ENCODE results near the gene FRMD4A. TPM values are rescaled to one million over a fixed set of nuclear protein-coding genes. Genes with fewer than 3 reads are reported as not detected.
A peak's percentile ranks its signal among the peaks of the same experiment; 100 is the strongest.
"Not testable (repeated sequence)": the region's sequence is repeated elsewhere in the genome, so short reads cannot be mapped to it uniquely, and the experiment has no call there.

The FRMD4A gene
- polyA plus RNA-seq, 1 donor: 35.1 TPM

DNA sequence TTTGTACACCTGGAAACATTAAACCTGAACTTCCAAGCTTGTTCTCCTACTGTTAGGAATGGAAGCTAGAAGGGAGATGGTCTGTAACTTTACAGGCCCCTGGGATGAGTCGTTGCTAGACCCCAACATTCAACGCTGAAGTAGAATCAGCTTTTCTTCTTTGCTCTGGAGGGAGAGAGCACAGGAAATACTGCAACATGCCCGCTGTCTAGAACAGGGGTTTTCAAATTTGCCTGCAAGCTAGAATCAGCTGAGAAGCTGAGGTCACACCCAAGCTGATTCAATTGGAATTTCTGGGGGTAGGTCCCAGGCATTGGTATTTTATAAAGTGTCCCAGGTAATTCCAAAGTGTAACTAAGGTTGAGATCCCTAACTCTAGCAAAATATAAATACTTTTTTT, 524.3 kb downstream of the FRMD4A start:
- DNase-seq: no peak

DNA sequence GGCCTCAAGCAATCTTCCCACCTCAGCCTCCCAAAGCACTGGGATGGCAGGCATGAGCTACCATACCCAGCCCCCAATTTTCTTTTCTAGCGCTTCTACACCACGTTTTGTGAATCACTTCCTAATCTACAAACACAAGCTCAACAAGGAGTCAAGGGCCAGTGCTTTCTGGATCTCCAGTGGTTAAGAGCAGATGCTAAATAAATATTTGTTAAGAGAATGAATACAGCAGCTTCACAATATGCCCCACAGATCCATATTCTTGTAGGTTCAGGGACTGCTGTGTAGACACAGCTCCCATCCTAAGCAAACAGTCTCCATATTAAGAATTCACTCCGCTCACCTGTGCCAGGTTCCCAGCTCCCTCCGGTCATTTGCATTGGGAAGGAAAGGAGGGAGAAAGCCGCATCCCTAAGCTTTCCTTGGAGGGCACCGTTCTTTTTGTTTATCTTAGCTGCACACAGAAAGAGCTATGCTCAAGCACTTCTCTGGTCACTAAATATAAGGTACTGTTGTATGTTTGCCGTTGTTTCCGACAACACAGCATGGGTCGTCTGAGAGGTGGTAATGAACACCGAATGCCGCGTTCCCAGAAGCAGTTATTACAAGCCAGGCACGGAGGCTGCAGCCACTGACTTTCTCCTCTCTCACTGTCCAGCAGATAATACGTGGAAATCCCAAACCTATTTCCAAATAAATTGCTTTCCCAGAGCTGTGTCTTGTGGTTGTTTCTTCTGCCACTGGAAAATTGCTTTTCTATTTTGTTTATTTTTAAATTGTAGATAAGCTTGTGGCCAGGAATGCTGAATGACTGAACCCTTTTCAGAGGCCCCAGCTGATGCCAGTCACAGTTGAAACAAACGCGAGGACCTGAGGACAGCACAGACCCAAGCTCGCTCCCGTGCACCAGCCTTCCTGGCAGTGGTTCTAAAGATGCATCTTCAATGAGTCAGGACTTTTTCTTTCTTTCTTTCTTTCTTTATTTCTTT, 526.9 kb downstream of the FRMD4A start:
- no peak for DNase-seq

DNA sequence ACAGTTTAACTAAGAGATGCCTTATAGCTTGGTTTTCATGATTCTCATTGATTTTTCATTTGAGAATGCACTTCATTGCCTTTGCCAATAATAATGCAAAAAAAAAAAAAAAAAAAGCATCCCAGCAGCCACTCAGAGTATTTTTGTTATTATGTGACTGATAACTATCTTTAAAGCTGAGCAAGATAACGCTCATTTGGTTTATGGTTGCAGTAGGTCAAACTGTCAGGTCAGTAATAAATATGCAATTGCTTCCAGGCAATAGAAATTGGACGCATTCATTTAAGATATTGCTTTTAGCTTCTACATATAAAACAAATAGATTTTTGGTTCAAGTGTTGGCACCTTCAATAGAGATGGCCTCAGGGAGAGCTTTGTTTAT, 528.8 kb downstream of the FRMD4A start:
- DNase-seq: no peak

DNA sequence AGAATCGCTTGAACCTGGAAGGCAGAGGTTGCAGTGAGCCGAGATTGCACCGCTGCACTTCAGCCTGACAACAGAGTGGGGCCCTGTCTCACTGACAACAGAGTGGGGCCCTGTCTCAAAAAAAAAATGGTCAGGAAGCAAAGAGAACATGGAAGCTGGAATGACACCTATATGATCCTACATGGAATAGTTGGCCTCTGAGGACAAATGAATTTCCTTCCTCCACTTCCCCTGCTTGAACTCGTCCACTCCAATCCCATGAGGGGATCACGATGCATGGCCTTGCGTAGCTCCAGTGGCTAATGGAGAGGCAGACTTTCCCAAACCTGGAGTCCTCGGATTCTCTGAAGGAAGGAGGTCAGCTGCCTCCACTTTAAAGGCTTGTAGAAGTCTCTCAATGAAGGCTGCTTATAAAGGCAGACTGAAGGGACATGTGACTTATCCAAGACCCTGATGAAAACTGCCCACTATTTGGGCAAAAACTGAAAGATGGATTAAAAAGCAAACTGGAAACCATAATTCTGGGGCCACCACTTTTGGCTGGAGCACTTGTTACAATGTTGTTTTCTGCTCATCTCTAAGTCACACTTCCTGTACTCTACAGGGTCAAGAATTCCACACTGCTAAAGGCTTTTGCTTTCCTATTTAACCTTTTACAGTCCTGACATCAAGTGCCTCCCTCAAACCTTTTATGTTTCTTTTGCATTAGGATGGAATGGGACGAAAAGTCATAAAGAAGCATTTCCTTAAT, 529.4 kb downstream of the FRMD4A start:
- DNase-seq: no peak

DNA sequence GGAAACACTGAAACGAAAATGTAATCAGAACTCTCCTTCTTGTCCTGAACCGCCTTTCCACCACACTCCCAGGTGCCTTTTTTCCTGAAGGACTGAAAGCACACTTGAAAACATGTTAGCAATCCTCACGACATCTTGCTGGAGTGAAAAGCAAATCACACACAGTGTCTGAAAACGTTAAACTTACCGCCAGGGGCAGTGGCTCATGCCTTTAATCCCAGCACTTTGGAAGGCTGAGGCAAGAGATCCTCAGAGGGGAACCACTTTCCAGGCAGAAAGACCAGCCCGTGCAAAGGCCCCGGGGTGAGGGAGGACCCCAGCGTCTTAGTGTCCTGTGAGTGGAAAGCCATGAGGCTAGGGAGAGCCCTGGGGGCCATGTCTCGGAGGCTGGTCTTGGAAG, 533.6 kb downstream of the FRMD4A start:
- no peak for DNase-seq

DNA sequence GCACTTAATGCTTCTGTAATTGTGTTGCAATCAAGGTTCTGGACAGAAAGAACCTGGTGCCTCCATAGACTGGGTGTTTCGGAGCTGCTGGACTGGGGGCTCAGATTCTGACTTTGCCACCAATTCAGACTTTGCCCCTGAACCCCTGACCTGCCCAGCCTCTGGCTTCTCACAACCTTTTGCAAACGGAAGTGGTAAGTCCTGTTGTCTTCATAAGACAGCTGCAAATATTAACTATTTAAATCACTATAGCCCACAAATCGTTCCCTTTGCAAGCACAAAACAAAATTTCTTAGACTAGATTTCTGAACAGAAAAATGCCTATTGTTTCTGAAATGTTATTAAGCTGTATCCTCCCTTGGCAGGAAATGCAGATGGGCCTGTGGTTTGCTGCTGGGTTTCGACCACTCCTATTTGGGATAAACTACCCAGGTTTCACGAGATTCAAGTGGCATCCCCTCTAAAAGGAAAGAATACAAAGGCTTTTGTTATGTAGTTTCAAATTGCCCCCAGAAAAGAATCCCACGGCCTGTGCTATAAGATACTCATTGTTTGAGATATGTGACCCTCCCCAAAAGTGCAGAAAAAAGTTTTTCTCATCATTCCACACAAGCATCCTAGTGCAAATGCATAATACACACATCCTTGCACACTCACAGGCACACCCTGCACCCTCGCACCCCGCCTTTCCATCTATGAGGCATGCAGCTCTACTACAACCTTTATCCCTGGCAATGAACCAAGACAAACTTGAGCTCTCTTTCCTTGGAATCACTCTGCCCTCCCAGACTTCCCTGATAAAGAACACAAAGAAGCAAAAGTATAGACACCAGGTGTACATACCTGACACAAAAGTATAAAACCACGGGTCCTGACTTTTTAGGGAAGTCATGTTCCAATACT, 534.8 kb downstream of the FRMD4A start:
- DNase-seq: no peak

DNA sequence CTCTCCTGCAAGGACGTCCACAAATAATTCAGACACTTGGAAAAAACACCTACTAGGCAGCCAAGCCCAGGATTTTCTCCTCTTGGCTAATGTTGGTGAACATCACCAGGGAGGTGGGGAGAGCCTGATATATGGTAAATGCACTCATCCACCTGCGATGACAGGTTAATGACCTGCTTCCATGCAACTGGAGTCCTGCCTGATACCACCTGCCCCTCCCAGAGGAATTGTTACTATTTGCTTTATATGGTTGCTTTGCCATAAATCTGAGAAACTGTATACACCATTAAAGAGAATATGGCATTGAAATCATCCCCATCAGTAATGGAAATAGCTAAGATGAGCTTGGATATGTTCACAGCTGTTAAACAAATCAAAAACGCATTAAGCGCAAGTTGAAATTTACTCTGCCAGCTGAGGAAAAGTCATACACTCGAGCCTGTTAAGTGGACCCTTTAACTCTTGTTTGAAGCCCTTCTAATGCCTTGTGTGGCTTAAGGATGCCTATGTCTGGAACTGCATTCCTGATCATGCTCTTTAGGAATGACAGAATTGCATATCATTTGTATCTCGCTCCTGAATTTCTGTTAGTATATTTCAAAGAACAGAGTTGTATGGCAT, 535.6 kb downstream of the FRMD4A start:
- no peak for DNase-seq

DNA sequence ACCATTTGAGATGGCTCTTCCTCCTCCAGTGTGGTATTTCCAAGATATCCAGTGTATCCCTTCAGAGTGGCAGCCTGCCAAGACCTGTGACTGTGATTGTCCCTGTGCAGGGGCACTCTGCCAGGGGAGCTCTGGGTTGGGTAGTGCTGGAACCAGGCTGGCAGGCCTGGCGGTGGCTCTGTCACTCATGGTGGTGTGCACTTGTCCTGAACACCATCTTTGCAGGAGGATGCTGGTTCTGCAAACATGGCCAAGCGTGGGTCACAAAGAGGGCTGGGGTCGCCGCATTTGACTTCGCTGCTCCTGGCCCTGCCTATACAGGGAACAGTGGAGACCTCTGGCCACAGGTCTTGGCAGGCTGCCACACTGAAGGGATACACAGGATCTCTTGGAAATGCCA, 538.7 kb downstream of the FRMD4A start:
- DNase-seq: no peak

DNA sequence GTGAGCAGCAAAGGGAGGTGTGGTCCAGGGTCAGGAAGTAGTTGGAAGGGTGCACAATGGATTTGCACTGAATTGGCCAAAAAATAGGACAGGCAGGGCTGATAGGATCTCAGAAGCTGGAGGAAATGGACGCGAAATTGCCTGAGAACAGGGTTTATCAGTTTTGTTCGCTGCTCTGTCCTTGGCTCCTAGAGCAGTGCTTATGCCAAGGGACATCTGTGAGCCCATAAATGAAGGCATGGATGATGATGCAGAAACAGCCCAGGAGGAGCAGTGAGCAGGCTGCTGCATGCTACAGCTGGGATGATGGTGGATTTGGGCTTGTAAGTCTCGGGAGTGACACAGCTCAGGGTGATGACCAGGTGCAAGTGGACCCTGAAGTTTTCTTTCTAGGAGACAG, 539.2 kb downstream of the FRMD4A start:
- DNase-seq: no peak

DNA sequence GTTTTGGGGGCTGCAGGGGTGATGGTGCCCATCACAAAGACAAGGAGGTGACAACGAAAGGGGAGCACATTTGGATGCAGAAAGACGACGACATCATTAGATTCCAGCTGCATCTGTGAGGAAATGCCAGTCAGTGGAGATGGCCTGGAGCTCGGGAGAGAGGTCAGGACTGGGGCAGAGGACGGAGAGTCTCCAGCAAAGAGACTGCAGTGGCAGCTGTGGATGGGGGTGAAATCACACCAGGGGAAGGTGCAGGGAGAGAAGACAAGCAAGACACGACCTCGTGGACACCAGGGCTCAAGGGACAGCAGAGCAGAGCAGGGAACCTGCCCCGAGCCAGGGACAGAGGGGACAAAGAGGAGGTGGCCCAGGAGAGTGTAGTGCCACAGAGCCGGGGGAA, 540.5 kb downstream of the FRMD4A start:
- no peak for DNase-seq

DNA sequence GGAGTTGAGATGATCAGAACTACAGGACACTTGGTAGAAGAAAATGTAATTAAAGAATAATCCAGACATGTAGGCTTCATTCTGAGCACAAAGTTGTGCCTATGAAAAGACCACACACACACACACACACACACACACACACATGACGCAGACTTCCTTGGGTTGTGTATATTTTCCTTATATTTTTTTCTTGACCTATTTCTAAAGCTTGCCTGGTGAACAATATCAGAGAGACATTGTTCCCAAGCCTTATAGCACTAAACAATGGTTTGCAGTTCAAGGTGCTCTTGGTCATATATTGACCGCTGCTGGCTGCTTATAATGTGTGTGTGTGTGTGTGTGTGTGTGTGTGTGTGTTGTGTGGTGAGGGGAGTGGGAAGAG, 541.3 kb downstream of the FRMD4A start:
- no peak for DNase-seq

DNA sequence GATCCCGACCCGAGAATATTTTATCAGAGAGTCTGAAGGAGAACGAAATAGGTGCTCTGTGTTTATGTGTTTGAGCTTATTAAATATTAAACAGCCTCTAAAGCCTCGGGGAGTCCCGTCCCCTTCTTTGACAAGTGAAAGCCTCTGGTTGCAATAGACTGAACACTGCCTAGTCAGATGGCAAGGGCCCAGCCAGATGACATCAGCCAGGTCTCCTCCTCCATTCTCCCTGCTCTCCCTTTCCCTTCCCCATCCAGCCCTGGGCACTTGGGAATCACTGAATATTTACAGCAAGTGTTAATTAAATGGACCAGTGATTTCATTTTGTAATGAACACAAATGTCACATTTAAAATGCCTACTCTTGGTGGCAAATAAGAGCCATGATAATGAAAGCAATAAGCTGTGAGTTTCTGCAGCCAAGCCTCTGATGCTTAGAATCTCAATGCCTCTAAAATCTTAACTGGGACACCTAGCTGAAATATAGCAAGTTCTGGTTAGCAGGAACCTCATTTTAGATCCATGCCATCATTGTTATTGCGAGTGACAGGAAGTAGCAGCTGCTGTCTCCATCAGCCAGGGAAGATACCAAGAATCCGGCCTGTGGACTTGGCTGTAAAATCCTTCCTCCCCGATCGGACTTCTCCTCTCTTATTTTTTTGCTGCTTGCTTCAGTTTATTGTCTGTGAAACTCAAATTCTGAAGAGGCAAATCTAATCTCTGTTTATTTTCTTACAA, 541.8 kb downstream of the FRMD4A start:
- DNase-seq: peak; percentile 66

DNA sequence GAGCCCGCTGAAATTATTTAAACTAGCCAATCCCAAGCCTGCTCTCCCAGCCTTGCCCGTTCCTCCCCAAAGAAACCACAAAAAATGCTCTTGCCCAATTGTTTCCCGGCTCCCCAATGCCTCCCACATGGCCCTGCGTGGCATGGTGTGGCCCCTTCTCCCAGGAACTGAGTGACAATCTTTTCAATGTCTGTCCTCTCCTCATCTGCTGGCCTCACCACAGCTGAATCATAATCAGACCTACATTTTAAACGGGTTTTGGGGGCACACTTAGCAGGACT, 542.5 kb downstream of the FRMD4A start:
- DNase-seq: no peak

DNA sequence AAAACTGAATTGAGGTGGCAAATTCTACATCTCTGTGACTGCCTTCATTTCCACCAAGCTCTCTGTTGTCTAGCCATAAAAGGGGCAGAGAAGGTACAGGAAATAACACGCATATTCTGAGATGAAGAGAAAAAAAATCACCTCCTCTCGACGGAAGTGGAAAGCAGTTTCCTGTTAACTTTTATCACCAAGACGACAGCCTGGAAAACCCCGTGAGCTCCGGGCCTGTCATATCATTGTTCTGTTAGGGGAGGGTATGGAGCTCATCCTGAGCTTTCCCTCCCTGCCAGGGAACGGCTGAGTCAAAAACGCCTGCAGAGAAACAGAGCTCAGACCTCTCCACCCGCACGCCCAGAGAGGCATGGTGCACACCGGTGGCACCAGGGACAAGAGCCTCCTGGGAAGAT, 543.7 kb downstream of the FRMD4A start:
- no peak for DNase-seq

DNA sequence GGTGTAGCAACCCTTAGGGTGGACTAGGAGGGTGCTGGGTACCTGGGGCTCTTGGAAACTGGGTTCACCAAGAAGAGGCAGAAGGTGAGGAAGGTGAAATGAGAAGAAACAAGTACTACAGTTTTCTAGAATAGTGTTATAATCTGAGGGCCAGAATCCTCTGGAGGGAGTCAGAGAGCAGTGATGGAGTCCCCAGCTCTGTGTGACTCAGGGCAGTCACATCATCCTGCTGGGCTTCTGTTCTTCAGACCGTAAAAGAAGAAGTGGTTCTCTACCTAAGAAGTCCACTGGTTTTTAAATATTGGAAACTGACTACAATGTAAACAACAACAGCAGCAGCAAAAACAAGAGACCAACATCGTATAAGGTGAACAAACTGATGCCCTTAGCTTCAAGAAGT, 546.7 kb downstream of the FRMD4A start:
- DNase-seq: no peak

DNA sequence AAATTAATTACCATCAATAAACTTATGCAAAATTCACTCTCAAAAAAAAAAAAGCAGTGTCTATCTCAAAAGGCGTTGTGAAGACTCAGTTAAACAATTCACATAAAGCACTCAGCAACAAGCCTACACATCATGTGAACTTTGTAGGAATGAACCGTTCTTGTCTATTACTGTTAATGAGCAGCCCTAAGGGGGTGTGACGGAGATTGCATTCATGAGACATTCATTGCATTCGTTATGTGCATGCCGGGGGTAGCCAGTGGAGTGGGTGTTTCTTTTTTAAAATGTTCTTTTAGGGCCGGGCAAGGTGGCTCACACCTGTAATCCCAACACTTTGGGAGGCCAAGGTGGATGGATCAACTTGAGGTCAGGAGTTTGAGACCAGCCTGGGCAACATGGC, 551.0 kb downstream of the FRMD4A start:
- DNase-seq: no peak

DNA sequence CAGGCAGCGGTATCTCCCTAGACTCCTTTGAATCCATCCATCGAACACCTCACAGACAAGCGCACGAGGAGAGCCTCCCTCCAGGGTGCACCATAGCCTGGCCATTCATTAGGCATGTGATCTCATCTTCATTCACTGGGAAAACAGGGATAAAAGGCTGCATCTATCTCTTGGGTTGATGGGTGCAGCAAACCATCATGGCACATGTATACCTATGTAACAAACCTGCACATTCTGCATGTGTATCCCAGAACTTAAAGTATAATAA, 552.1 kb downstream of the FRMD4A start:
- DNase-seq: not testable (repeated sequence)

DNA sequence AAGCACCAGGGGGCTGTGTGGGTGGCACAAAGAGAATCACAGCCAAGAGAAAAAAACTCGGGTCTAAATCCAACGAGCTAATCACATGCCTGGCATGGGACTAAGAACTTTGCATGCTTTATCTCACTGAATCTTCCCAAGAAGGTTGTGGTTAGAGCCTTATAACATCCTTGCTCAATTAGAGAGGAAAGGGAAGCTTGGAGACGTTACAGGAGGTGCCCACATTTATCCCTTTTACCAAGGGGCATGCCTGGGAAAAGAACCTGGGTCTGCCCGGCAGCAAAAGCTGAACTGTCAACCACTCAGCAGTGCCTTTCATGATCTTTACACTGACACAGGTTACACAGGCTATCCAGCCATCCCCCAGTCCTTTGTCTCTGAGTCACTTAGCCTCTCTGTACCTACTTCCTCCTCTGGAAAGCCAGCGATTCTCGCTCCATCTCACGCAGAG, 553.8 kb downstream of the FRMD4A start:
- DNase-seq: no peak

DNA sequence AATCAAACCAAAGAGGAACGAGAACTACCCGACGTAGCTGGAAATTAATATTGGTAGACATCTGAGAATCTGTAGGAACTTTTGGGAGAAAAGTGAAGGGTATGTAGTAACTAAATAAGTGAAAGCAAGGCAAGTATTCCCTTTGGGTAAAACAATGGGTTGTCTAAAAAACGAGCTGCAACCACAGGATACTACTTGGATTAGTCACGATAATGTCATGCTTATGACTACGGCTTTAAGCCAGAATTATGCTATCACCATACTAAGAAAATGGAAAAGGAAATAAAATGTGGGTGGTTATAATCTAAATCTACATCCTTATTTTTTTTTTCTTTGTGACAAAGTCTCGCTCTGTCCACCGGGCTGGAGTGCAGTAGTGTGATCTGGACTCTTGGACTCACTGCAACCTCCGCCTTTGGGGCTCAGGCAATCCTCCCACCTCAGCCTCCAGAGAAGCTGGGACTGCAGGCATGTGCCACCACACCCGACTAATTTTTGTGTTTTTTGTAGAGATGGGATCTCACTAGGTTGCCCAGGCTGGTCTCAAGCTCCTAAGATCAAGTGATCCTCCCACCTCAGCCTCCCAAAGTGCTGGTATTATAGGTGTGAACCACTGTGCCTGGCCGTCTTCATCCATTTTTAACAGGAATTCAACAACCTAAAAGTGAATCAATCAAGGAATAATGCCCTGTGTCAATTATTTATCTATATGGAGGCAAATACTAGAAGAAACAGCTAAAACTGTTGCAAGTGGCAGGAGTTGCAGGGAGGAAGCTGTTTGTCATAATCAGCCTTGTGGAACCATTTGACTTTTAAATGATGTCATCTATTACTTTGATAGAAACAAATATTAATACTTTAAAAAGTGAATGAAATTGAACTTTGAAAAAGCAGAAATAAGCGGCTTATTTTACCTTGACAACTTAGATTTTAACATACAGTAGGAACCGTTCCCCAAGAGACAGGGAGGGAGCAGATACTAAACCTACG, 554.6 kb downstream of the FRMD4A start:
- no peak for DNase-seq

DNA sequence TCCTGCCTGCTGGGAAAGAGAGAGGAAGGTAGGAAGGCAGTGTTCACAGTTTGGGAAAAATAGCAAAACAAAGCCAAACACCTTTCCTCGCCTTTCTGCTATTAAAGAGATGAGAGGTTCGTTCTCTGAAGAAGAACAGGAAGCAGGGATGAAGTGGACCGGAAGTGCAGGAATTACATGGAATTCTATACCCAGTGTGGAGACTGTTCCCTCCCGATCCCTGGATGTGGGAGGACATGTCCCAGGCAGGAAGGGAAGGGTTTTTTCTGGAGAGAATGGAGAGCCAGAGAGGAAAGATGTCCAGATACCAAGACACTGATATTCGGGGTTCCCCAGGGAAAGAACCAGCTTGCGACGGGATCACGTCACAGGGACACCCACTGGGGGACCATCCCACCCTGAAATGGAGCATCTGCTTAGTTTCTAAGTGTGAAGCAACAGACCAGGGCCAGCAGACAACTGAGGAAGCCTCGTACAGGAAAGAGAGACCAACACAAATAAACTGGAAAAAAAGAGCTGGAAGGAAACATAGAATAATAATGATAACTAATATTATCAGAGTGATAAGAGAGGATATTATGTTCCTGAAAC, 556.3 kb downstream of the FRMD4A start:
- no peak for DNase-seq

Measured in hindlimb muscle (tissue), 1 donor.